Uterus (tissue), 4 donors: ENCODE data around the gene LRP1B. TPM values are rescaled to one million over a fixed set of nuclear protein-coding genes. Genes with fewer than 3 reads are reported as not detected.

Experiments
- DNase-seq, 2 donors: peaks; one replicate each; pipeline ENCODE4 v3.0.0-alpha.2; 2019 to 2020
- H3K27ac ChIP-seq, 2 donors: fragments of 200-600 bp; sonication (generic); 1 replicate in 1 of 2; 2 replicates in 1 of 2; pipeline ENCODE4 v1.5.1; 2016 to 2018
- H3K27me3 ChIP-seq, 2 donors: fragments of 200-600 bp; sonication (generic); one replicate each; pipeline ENCODE4 v1.5.1; 2018 to 2019; ENCODE audit warnings: control low read depth in 1 of 2
- H3K36me3 ChIP-seq, 2 donors: fragments of 200-600 bp; sonication (generic); one replicate each; pipeline ENCODE4 v1.5.1; 2019; ENCODE audit warnings: control low read depth in 1 of 2
- H3K4me1 ChIP-seq, 2 donors: fragments of 200-600 bp; sonication (generic); one replicate each; pipeline ENCODE4 v1.5.1; 2018 to 2019; ENCODE audit warnings: control low read depth in 1 of 2
- H3K4me3 ChIP-seq, 2 donors: fragments of 200-600 bp; sonication (generic); 1 replicate in 1 of 2; 2 replicates in 1 of 2; pipeline ENCODE4 v1.5.1; 2018 to 2019; ENCODE audit warnings: mild to moderate bottlenecking in 1 of 2
- H3K9me3 ChIP-seq, 2 donors: fragments of 200-600 bp; sonication (generic); one replicate each; pipeline ENCODE4 v1.5.1; 2019; ENCODE audit warnings: control low read depth in 1 of 2
- POLR2A ChIP-seq, 2 donors: fragments of 450-650 bp; IDR thresholded peaks; one replicate each; pipeline ENCODE4 v1.6.1; 2016; ENCODE audit warnings: antibody characterized with exemption in 2 of 2, mild to moderate bottlenecking in 1 of 2, moderate library complexity in 1 of 2
- intact Hi-C: fragments of 100-400 bp; cut with DNase I; formaldehyde crosslinking; loops from one replicate; pipeline ENCODE4 v1.15.1; 2023; ENCODE audit warnings: low total_unique reads
- total RNA-seq, 4 donors: library from RNA; depleted of rRNA in 3 of 4; stranded (reverse); fragments of >200 nt in 3 of 4; gene quantifications; one replicate each; pipeline versions ENCODE4 v1.1.0 to v1.2.4, GENCODE V29; 2014 to 2023
- TF ChIP-seq, protein P1 (sequence below), 4 experiments: fragments of 200-600 bp in 2 of 4; fragments of 450-650 bp in 2 of 4; sonication (generic) in 2 of 4; IDR thresholded peaks; one replicate each; pipeline ENCODE4 v1.5.1; 2016 to 2019; ENCODE audit warnings: antibody characterized with exemption in 4 of 4, mild to moderate bottlenecking in 2 of 4, moderate library complexity in 1 of 4
- donor health status: DM: yes; HTN: yes; CAD: no.

The LRP1B gene
- total RNA-seq, 4 donors from 2014 or later = 0.29 to 7.3 (median 0.79) TPM; not detected in 1

DNA sequence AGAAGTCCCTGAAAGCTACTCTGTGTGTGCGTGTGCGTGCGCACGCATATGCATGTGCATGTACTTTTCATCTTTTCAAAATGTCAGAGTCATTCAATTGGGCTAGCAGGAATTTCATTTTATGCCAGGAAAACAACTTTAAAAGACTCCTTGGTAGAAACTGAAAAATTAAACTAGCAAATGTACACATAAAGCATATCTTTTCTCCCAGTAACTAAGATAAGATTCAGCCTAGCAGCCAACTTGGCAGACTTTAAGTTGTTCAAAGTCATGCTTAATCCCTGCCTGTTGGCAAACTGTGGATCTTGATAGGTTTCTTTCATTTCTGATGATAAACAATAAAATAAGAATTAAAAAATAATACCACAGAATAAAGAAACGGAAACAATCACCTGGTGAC, 1129.1 kb downstream of the LRP1B start:
- H3K27me3 ChIP-seq = no peaks in the 10 kb centered on the region
- H3K9me3 ChIP-seq = no peaks in the 10 kb centered on the region
- TF ChIP-seq, protein P1, sequence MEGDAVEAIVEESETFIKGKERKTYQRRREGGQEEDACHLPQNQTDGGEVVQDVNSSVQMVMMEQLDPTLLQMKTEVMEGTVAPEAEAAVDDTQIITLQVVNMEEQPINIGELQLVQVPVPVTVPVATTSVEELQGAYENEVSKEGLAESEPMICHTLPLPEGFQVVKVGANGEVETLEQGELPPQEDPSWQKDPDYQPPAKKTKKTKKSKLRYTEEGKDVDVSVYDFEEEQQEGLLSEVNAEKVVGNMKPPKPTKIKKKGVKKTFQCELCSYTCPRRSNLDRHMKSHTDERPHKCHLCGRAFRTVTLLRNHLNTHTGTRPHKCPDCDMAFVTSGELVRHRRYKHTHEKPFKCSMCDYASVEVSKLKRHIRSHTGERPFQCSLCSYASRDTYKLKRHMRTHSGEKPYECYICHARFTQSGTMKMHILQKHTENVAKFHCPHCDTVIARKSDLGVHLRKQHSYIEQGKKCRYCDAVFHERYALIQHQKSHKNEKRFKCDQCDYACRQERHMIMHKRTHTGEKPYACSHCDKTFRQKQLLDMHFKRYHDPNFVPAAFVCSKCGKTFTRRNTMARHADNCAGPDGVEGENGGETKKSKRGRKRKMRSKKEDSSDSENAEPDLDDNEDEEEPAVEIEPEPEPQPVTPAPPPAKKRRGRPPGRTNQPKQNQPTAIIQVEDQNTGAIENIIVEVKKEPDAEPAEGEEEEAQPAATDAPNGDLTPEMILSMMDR (IDR thresholded peaks at IDR 0.05) = no peak
- TF ChIP-seq POLR2A (IDR thresholded peaks at IDR 0.05) = no peak
- H3K4me1 ChIP-seq = no peaks in the 10 kb centered on the region
- H3K27ac ChIP-seq = no peak overlapping the region
- intact Hi-C loops = no loop called here
- no peak overlapping the region for H3K4me3 ChIP-seq
- DNase-seq = no peak
- H3K36me3 ChIP-seq = no peaks in the 10 kb centered on the region

DNA sequence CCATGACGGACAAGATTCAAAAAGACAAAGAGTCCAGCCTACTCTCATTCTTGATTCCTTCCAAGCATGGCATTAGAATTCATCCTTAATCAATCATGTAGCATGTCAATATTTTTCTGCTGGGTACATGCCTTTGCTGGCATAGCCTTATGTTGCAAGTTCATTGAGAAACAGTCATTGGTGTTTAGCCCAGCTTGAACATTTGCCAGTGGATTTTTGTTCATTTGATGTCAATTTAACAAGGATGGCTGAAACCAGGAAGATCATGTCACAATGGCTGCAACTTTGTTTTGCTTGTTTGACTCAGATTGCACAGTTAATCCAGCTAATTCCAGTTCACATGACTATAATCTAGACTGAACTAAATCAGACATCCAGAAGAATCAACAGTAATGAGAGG, 1132.2 kb downstream of the LRP1B start:
- Histone ChIP-seq H3K36me3 (no peaks in the 10 kb centered on the region), H3K27me3 (no peaks in the 10 kb centered on the region), H3K27ac (no peak overlapping the region), H3K4me3 (no peak overlapping the region), H3K4me1 (no peaks in the 10 kb centered on the region), H3K9me3 (no peaks in the 10 kb centered on the region)
- no peak for TF ChIP-seq POLR2A (IDR thresholded peaks at IDR 0.05)
- TF ChIP-seq, protein P1 (IDR thresholded peaks at IDR 0.05) = no peak
- DNase-seq = no peak
- intact Hi-C loops = no loop called here

DNA sequence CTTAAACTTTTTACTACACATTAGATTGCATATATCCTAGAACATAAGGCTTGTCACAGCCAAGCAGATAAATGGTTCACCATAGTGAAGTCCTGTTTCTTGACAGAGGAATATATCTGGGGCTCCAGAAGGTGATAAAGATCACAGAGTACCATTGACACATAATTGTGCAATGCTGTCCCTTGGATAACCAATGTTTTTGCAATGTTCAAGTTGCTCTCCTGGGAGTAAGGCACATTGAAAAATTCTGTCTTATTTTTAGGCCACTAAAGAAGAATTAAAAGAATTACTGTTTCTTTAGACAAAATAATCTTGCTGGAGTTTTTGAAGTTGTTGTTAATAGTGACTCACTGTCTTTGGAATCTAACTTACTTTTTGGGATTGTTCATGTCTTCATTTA, 1132.8 kb downstream of the LRP1B start:
- Histone ChIP-seq H3K4me1 (no peaks in the 10 kb centered on the region), H3K4me3 (no peak overlapping the region), H3K36me3 (no peaks in the 10 kb centered on the region), H3K27me3 (no peaks in the 10 kb centered on the region), H3K27ac (no peak overlapping the region), H3K9me3 (no peaks in the 10 kb centered on the region)
- intact Hi-C loops = no loop called here
- DNase-seq = no peak
- TF ChIP-seq, protein P1 (IDR thresholded peaks at IDR 0.05) = no peak
- TF ChIP-seq POLR2A (IDR thresholded peaks at IDR 0.05) = no peak

DNA sequence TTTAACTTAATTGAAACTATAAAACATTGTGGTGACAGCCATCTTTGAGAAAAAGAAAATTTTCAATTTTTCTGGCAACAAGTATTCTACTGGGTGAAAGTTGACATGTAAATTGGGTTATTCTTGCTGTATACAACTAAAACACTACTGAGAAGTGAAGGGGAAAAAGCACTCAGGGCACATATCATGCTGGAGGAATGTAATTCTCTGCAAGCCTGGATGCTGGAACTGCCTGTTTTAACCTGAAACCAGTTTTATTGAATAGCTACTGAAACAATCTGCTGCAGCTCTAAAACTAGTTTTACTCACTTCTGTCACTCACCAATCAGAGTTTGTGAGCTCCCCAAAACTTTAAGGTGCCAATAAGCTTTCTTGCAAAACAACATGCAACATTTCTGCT, 1136.0 kb downstream of the LRP1B start:
- Histone ChIP-seq H3K9me3 (no peaks in the 10 kb centered on the region), H3K27me3 (no peaks in the 10 kb centered on the region), H3K27ac (no peak overlapping the region), H3K4me1 (no peaks in the 10 kb centered on the region), H3K4me3 (no peak overlapping the region), H3K36me3 (no peaks in the 10 kb centered on the region)
- intact Hi-C loops = no loop called here
- no peak for DNase-seq
- TF ChIP-seq POLR2A (IDR thresholded peaks at IDR 0.05) = no peak
- TF ChIP-seq, protein P1 (IDR thresholded peaks at IDR 0.05) = no peak

DNA sequence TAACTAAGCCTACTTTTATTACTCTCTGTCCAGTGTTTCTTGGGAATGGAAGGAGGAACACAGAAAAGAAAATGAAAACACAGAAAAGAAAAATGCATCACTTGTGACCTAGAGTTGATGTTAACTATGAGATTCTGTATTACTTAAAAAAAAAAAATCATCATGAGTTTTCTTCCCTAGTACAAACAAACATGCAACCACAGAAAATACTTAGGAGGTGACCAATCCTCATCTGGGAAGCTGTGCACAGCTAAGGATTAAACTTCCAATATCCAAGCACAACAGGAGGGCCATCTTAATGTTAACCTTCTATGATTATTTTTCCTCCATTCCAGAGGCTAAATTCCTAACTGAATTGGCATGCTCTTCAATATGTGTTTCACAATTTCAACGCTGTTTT, 1140.4 kb downstream of the LRP1B start:
- intact Hi-C loops = no loop called here

More for the DNA sequence above, 1140.4 kb downstream of the LRP1B start:
- H3K4me1 ChIP-seq = no peaks in the 10 kb centered on the region
- no peaks in the 10 kb centered on the region for H3K9me3 ChIP-seq
- H3K27ac ChIP-seq = no peak overlapping the region
- TF ChIP-seq, protein P1 (IDR thresholded peaks at IDR 0.05) = no peak
- TF ChIP-seq POLR2A (IDR thresholded peaks at IDR 0.05) = no peak
- no peak for DNase-seq
- H3K4me3 ChIP-seq = no peak overlapping the region
- H3K27me3 ChIP-seq = no peaks in the 10 kb centered on the region
- no peaks in the 10 kb centered on the region for H3K36me3 ChIP-seq
